Endothelial cell of umbilical vein (primary cell): ENCODE measurements around the gene PIK3C3. TPM values are rescaled to one million over a fixed set of nuclear protein-coding genes. Genes with fewer than 3 reads are reported as not detected.

Source experiments
- BruUV-seq: library from RNA; stranded (reverse); fragments of 400-500 nt; replicated peaks from 2 replicates; lab custom pipeline; 2021; lab: Mats Ljungman, UMichigan
- CTCF ChIA-PET: fragments of 300-600, 350-600 bp; sonication (Branson Sonifier 250); formaldehyde crosslinking; loops from one replicate; lab custom pipeline; 2021; ENCODE audit warnings: antibody characterized with exemption, inconsistent platforms; lab: Charles Lee
- POLR2A ChIA-PET: fragments of 300-600, 350-600 bp; sonication (Branson Sonifier 250); formaldehyde crosslinking; loops from one replicate; lab custom pipeline; 2021; ENCODE audit warnings: antibody characterized with exemption, inconsistent platforms; lab: Charles Lee
- DNase-seq: peaks from one replicate; pipeline ENCODE4 v3.0.0-alpha.2; 2011; ENCODE audit warnings: low read depth, low spot score
- FAIRE-seq: peaks from 2 replicates; lab custom pipeline; 2011; peaks lifted over from hg19 to GRCh38; lab: Jason Lieb, UNC
- H2AFZ ChIP-seq: 2 replicates; pipeline ENCODE4 v1.6.0; 2012; ENCODE audit warnings: low read depth, low read length, control low read depth, inconsistent platforms
- H3K27ac ChIP-seq: 2 replicates; pipeline ENCODE4 v1.5.1; 2011; ENCODE audit warnings: low read depth, mild to moderate bottlenecking, control low read depth, low read length, moderate library complexity; ENCODE audit not compliant: insufficient read depth
- H3K27me3 ChIP-seq, 2 experiments: 2 replicates each; pipeline versions ENCODE4 v1.6.0 to v1.6.1; 2011; ENCODE audit warnings: low read length in 2 of 2, mixed read lengths in 1 of 2; ENCODE audit not compliant: control insufficient read depth in 2 of 2, insufficient read depth in 2 of 2
- H3K36me3 ChIP-seq, 2 experiments: 2 replicates in 1 of 2; 3 replicates in 1 of 2; pipeline ENCODE4 v1.5.1; 2011; ENCODE audit warnings: low read length in 2 of 2, mild to moderate bottlenecking in 1 of 2, moderate library complexity in 1 of 2; ENCODE audit not compliant: control insufficient read depth in 2 of 2, insufficient read depth in 2 of 2; ENCODE audit errors: extremely low read depth in 1 of 2
- H3K4me1 ChIP-seq: 3 replicates; pipeline ENCODE4 v1.5.1; 2011; ENCODE audit warnings: mild to moderate bottlenecking, low read length; ENCODE audit not compliant: control insufficient read depth, insufficient read depth; ENCODE audit errors: extremely low read depth
- H3K4me2 ChIP-seq: 2 replicates; pipeline ENCODE4 v1.6.1; 2011; ENCODE audit warnings: low read length, control low read depth, mixed read lengths; ENCODE audit not compliant: insufficient read depth
- H3K4me3 ChIP-seq, 3 experiments: fragments of 200-600 bp in 1 of 3; sonication (generic), shearing (Covaris generic) in 1 of 3; replicated peaks in 1 of 3; 2 replicates each; pipeline ENCODE4 v1.5.1; 2011 to 2016; ENCODE audit warnings: control low read depth in 3 of 3, low read length in 3 of 3, mild to moderate bottlenecking in 2 of 3, inconsistent platforms in 1 of 3, low read depth in 1 of 3, moderate library complexity in 1 of 3; ENCODE audit not compliant: insufficient read depth in 1 of 3
- H3K79me2 ChIP-seq: 2 replicates; pipeline ENCODE4 v1.6.0; 2012; ENCODE audit warnings: low read length, inconsistent platforms; ENCODE audit not compliant: control insufficient read depth, insufficient read depth
- H3K9ac ChIP-seq: replicated peaks from 2 replicates; pipeline ENCODE3; 2011; ENCODE audit warnings: low read length, control low read depth; ENCODE audit not compliant: insufficient read depth; ENCODE audit errors: extremely low read depth
- H3K9me1 ChIP-seq: replicated peaks from 3 replicates; pipeline ENCODE4 v1.6.0; 2011; ENCODE audit warnings: mild to moderate bottlenecking, low read length; ENCODE audit not compliant: control insufficient read depth, insufficient read depth; ENCODE audit errors: extremely low read depth
- H3K9me3 ChIP-seq: replicated peaks from 2 replicates; pipeline ENCODE4 v1.5.1; 2012; ENCODE audit warnings: low read length, inconsistent platforms; ENCODE audit not compliant: control insufficient read depth, insufficient read depth
- H4K20me1 ChIP-seq: replicated peaks from 2 replicates; pipeline ENCODE3; 2011; ENCODE audit warnings: mild to moderate bottlenecking, low read length; ENCODE audit not compliant: control insufficient read depth, insufficient read depth; ENCODE audit errors: extremely low read depth
- GATA2 ChIP-seq: IDR thresholded peaks from 2 replicates; pipeline ENCODE4 v1.7.0; 2011; ENCODE audit warnings: low read depth, mild to moderate bottlenecking, moderate library complexity, mixed read lengths, low read length; ENCODE audit not compliant: insufficient read length, insufficient read depth
- JUN ChIP-seq: IDR thresholded peaks from 2 replicates; pipeline ENCODE4 v1.6.1; 2011; ENCODE audit warnings: borderline replicate concordance, low read depth; ENCODE audit not compliant: insufficient read length, insufficient read depth
- POLR2AphosphoS5 ChIP-seq: IDR thresholded peaks from 2 replicates; pipeline ENCODE4 v1.6.1; 2012; ENCODE audit warnings: low read depth, mild to moderate bottlenecking, control low read depth, low read length, moderate library complexity; ENCODE audit not compliant: insufficient read depth
- dilution Hi-C: fragments of 300-500 bp; cut with MboI; formaldehyde crosslinking; loops from one replicate; pipeline ENCODE4 v1.15.0; 2019; ENCODE audit warnings: low sequenced_read_pairs; ENCODE audit not compliant: extremely low pct_ligation_motif_present
- intact Hi-C: fragments of 100-400 bp; cut with micrococcal nuclease; formaldehyde crosslinking; loops from one replicate; pipeline ENCODE4 v1.10.0; 2022
- polyA plus RNA-seq, 4 experiments: library from polyadenylated mRNA; depleted of rRNA in 3 of 4; stranded (reverse) in 3 of 4; unstranded in 1 of 4; fragments of >200 nt; gene quantifications; 2 replicates each; pipeline versions ENCODE4 v1.2.1 to v1.2.3, GENCODE V29; 2011 to 2012; ENCODE audit warnings: missing spikeins in 1 of 4
- total RNA-seq: library from RNA; stranded (reverse); gene quantifications from 2 replicates; pipeline ENCODE4 v1.2.3, GENCODE V29; 2021

The PIK3C3 gene
- total and polyA plus RNA-seq, 2 donors (not counting 3 experiments of a cell fraction or from before 2014, with no cell fraction given): 19.5 to 47.3 TPM

DNA sequence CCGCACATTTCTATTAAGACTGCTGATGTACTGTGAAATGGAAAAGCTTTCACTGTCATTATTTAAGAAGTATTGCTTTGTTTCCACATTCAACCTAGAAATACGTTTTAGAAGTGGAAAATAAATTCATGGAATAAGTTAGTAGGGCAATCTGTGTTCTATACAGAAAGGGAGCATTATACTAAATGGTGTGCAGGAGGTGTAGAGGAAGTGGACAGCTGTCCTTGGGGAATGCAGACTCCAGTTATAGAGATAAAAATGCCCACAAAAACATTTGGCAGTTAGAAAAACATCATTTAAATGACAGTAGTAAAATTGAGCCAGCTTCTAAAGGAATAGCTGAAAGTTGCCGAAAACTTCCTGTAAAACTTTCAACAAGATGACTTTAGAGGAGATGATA, 46.8 kb downstream of the PIK3C3 start:
- no TSS peak for BruUV-seq
- H4K20me1 ChIP-seq: no peaks in the 10 kb centered on the region
- CTCF ChIA-PET: interaction anchor here (1.1 to 3.2 kb wide), 2 partner anchors 26 to 270 kb away, joined by 3 to 12 read pairs; no protein-coding TSS in a partner anchor
- peaks cover 3 to 13% of the 10 kb centered on the region in 2 experiments for H3K36me3 ChIP-seq
- POLR2A ChIA-PET: no interaction called here
- dilution Hi-C loops (no loop called here), intact Hi-C loops (no loop called here)
- DNase-seq: no peak
- H3K79me2 ChIP-seq: no peaks in the 10 kb centered on the region
- H2AFZ ChIP-seq: no peak overlapping the region
- H3K9me1 ChIP-seq: no peaks in the 10 kb centered on the region
- TF ChIP-seq POLR2AphosphoS5 (no peak), GATA2 (no peak)
- FAIRE-seq: no peak
- no peak overlapping the region for H3K4me3 ChIP-seq
- no peaks in the 10 kb centered on the region for H3K27me3 ChIP-seq
- H3K27ac ChIP-seq: no peak overlapping the region
- H3K9me3 ChIP-seq: no peaks in the 10 kb centered on the region
- H3K4me1 ChIP-seq: peaks cover 15% of the 10 kb centered on the region
- no peak overlapping the region for H3K9ac ChIP-seq
- H3K4me2 ChIP-seq: no peak overlapping the region

- no peaks in the 10 kb centered on the region for H3K4me1 ChIP-seq
- no peak for FAIRE-seq
- intact Hi-C loops (no loop called here), dilution Hi-C loops (no loop called here)
- no TSS peak for BruUV-seq
- ChIA-PET CTCF (interaction anchor here (0.6 to 1.0 kb wide), 2 partner anchors 22 to 25 kb away, joined by 3 to 5 read pairs; no protein-coding TSS in a partner anchor), POLR2A (no interaction called here)
- no peak for TF ChIP-seq JUN
- H3K9ac ChIP-seq: no peak overlapping the region
- H3K4me3 ChIP-seq: no peak overlapping the region
- no peaks in the 10 kb centered on the region for H4K20me1 ChIP-seq
- H3K27ac ChIP-seq: no peak overlapping the region
- no peak overlapping the region for H2AFZ ChIP-seq
- DNase-seq: no peak
- no peaks in the 10 kb centered on the region for H3K9me1 ChIP-seq
- no peak overlapping the region for H3K4me2 ChIP-seq
- H3K79me2 ChIP-seq: no peaks in the 10 kb centered on the region
- H3K36me3 ChIP-seq: peaks cover 0 to 13% of the 10 kb centered on the region in 2 experiments
- H3K27me3 ChIP-seq: no peaks in the 10 kb centered on the region
- H3K9me3 ChIP-seq: no peaks in the 10 kb centered on the region
Measured at GRCh38 chr18:42004653-42005052, 49.6 kb downstream of the PIK3C3 start.
